HG03280 (cell line): Measurements from ENCODE around the gene TVP23A.

Experiments
- ATAC-seq: cut with Tn5 transposase; IDR thresholded peaks from one replicate; pipeline ENCODE4 v1.9.1; 2021; ENCODE audit warnings: mild to moderate bottlenecking, moderate library complexity; ENCODE audit not compliant: unreplicated experiment

TVP23A gene

GRCh38 chr16:10817963-10818941, at the start of gene TVP23A:
Gene TVP23A, minus strand, starts transcription at chr16:10818794. Its CDS starts 301 bp downstream, at chr16:10818493.
- ATAC-seq = no peak

- ATAC-seq = no peak
These were observed 49.6 kb upstream of the TVP23A start for GRCh38 chr16:10868104-10868595.

- no peak for ATAC-seq
These were observed 48.6 kb upstream of the TVP23A start for GRCh38 chr16:10867199-10867598.

GRCh38 chr16:10865991-10866966, 47.7 kb upstream of the TVP23A start:
- no peak for ATAC-seq

GRCh38 chr16:10862438-10862837, 43.8 kb upstream of the TVP23A start:
- ATAC-seq = no peak

GRCh38 chr16:10859658-10860057, 41.1 kb upstream of the TVP23A start:
- ATAC-seq = no peak

- ATAC-seq = no peak
These were observed 40.4 kb upstream of the TVP23A start for GRCh38 chr16:10859020-10859419.

GRCh38 chr16:10858203-10858602, 39.6 kb upstream of the TVP23A start:
- ATAC-seq = no peak

- no peak for ATAC-seq
These were observed 37.4 kb upstream of the TVP23A start for GRCh38 chr16:10856042-10856441.

GRCh38 chr16:10852948-10853347, 34.4 kb upstream of the TVP23A start:
- ATAC-seq = no peak

- ATAC-seq = no peak
These were observed 33.7 kb upstream of the TVP23A start for GRCh38 chr16:10852286-10852685.

- no peak for ATAC-seq
These were observed 32.9 kb upstream of the TVP23A start for GRCh38 chr16:10851512-10851911.

GRCh38 chr16:10850478-10850850, 31.9 kb upstream of the TVP23A start:
- ATAC-seq = no peak

GRCh38 chr16:10849736-10850477, 31.3 kb upstream of the TVP23A start:
- no peak for ATAC-seq

- no peak for ATAC-seq
These were observed 28.6 kb upstream of the TVP23A start for GRCh38 chr16:10847176-10847575.

- ATAC-seq = no peak
These were observed 27.8 kb upstream of the TVP23A start for GRCh38 chr16:10846213-10846998.

- ATAC-seq = no peak
These were observed 22.1 kb upstream of the TVP23A start for GRCh38 chr16:10840703-10841102.

GRCh38 chr16:10839279-10839666, 20.7 kb upstream of the TVP23A start:
- no peak for ATAC-seq

GRCh38 chr16:10838621-10839278, 20.2 kb upstream of the TVP23A start:
- no peak for ATAC-seq
